ENCODE data around the gene TULP3. TPM values are rescaled to one million over a fixed set of nuclear protein-coding genes. Genes with fewer than 3 reads are reported as not detected.

Gene TULP3
- total RNA-seq, 2 experiments from 2014 or later, result 10.7 to 11.0 TPM

DNA sequence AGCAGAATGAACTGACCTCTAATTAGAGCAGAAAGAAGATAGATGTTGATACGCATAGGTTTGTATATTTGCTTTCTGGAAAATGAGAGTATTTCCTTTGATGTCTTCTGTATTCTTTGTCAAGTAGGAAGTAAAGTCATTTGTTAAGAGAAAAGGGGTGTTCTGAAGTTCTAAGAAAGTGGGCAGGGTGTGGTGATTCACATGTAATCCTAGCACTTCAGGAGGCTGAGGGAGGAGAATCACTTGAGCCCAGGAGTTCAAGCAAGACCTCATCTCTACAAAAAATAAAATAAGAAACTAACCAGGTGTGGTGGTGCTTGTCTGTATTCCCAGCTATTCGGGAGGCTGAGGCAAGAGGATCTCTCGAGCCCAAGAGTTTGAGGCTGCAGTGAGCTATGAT, 10.8 kb upstream of the TULP3 start:
- Histone ChIP-seq H3K27ac (ENCODE audit: low read depth, low read length, poor library complexity, severe bottlenecking) (no peak overlapping the region), H3K79me2 (ENCODE audit: insufficient read depth, low read depth, low read length) (peaks cover 86% of the 10 kb centered on the region), H4K20me1 (ENCODE audit: insufficient read depth, low read length) (peaks cover 4% of the 10 kb centered on the region; the same call in 1 of the 2 replicates), H3K4me2 (ENCODE audit: low read length) (no peak overlapping the region), H3K4me1 (ENCODE audit: insufficient read depth, low read length, poor library complexity, severe bottlenecking) (peaks cover 29% of the 10 kb centered on the region), H3K9me3 (ENCODE audit: low read length) (no peaks in the 10 kb centered on the region), H2AFZ (ENCODE audit: low read length) (no peak overlapping the region), H3K9me2 (ENCODE audit: insufficient read depth, low read length) (no peaks in the 10 kb centered on the region), H3K36me3 (ENCODE audit: insufficient read depth, low read length) (peaks cover 55% of the 10 kb centered on the region), H3K4me3 (ENCODE audit: low read depth, low read length, poor library complexity, severe bottlenecking) (no peak overlapping the region)
- ChIA-PET CTCF (ENCODE audit: unreplicated experiment) (no interaction called here), POLR2A (no interaction called here)
- TF ChIP-seq EZH2phosphoT487 (IDR thresholded peaks at IDR 0.05; ENCODE audit: borderline replicate concordance, low read depth, low read length), result no peak
- no peak for TF ChIP-seq CTCF (conservative IDR thresholded peaks at IDR 0.05; ENCODE audit: low read length)
- intact Hi-C loops (cut with micrococcal nuclease; ENCODE audit: unreplicated experiment), result no loop called here
- DNase-seq (ENCODE audit: low spot score), result no peak
- BruUV-seq (replicated peaks), result no TSS peak

DNA sequence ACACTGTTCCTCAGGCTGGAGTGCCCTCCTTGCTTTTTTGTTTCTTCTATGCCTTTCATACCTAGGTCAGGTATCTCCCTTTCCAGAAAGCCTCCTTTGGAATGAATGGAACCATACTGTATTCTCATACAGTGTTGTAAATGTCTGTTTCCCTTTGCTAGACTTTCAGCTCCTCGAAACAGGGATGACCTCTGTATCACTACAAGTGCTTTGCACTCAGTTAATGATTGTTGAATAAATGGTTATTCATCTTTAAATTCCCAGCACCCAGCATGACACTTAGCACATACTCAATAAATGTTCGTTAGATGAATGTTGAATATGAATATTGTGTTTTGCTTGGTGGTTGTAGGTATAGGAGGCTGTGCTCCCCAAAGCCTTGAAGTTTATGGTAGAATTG, 5.9 kb upstream of the TULP3 start:
- no peak for TF ChIP-seq CTCF (conservative IDR thresholded peaks at IDR 0.05; ENCODE audit: low read length)
- no peak for TF ChIP-seq EZH2phosphoT487 (IDR thresholded peaks at IDR 0.05; ENCODE audit: borderline replicate concordance, low read depth, low read length)
- intact Hi-C loops (cut with micrococcal nuclease; ENCODE audit: unreplicated experiment), result loop anchor here (2.0 kb wide), 1 partner anchor 150 kb away; no protein-coding TSS in a partner anchor
- ChIA-PET POLR2A (interaction anchor here (0.6 kb wide), 1 partner anchor 79 kb away, joined by 4 read pairs; no protein-coding TSS in a partner anchor), CTCF (ENCODE audit: unreplicated experiment) (no interaction called here)
- Histone ChIP-seq H2AFZ (ENCODE audit: low read length) (no peak overlapping the region), H3K9me3 (ENCODE audit: low read length) (no peaks in the 10 kb centered on the region), H3K79me2 (ENCODE audit: insufficient read depth, low read depth, low read length) (peaks cover 42% of the 10 kb centered on the region), H3K4me2 (ENCODE audit: low read length) (no peak overlapping the region), H3K9me2 (ENCODE audit: insufficient read depth, low read length) (no peaks in the 10 kb centered on the region), H3K4me3 (ENCODE audit: low read depth, low read length, poor library complexity, severe bottlenecking) (no peak overlapping the region), H3K36me3 (ENCODE audit: insufficient read depth, low read length) (peaks cover 87% of the 10 kb centered on the region), H3K4me1 (ENCODE audit: insufficient read depth, low read length, poor library complexity, severe bottlenecking) (no peaks in the 10 kb centered on the region), H4K20me1 (ENCODE audit: insufficient read depth, low read length) (peaks cover 7% of the 10 kb centered on the region; the same call in 1 of the 2 replicates), H3K27ac (ENCODE audit: low read depth, low read length, poor library complexity, severe bottlenecking) (no peak overlapping the region)
- DNase-seq (ENCODE audit: low spot score), result no peak
- BruUV-seq (replicated peaks), result no TSS peak

- Histone ChIP-seq H2AFZ (ENCODE audit: low read length) (no peak overlapping the region), H3K9me2 (ENCODE audit: insufficient read depth, low read length) (no peaks in the 10 kb centered on the region), H3K4me3 (ENCODE audit: low read depth, low read length, poor library complexity, severe bottlenecking) (no peak overlapping the region), H3K36me3 (ENCODE audit: insufficient read depth, low read length) (peaks cover 68% of the 10 kb centered on the region), H4K20me1 (ENCODE audit: insufficient read depth, low read length) (peaks cover 7% of the 10 kb centered on the region; the same call in 1 of the 2 replicates), H3K4me2 (ENCODE audit: low read length) (no peak overlapping the region), H3K27ac (ENCODE audit: low read depth, low read length, poor library complexity, severe bottlenecking) (no peak overlapping the region), H3K9me3 (ENCODE audit: low read length) (no peaks in the 10 kb centered on the region), H3K79me2 (ENCODE audit: insufficient read depth, low read depth, low read length) (peaks cover 23% of the 10 kb centered on the region), H3K4me1 (ENCODE audit: insufficient read depth, low read length, poor library complexity, severe bottlenecking) (peaks cover 6% of the 10 kb centered on the region)
- ChIA-PET CTCF (ENCODE audit: unreplicated experiment) (no interaction called here), POLR2A (interaction anchor here (1.6 kb wide), 1 partner anchor 9 kb away, joined by 3 read pairs; no protein-coding TSS in a partner anchor)
- TF ChIP-seq CTCF (conservative IDR thresholded peaks at IDR 0.05; ENCODE audit: low read length), result no peak
- TF ChIP-seq EZH2phosphoT487 (IDR thresholded peaks at IDR 0.05; ENCODE audit: borderline replicate concordance, low read depth, low read length), result no peak
- no TSS peak for BruUV-seq (replicated peaks)
- DNase-seq (ENCODE audit: low spot score), result no peak
- intact Hi-C loops (cut with micrococcal nuclease; ENCODE audit: unreplicated experiment), result no loop called here
Observed at GRCh38 chr12:2886768-2887450, 3.8 kb upstream of the TULP3 start.
